ENCODE results near the gene TTC21B.

- TF ChIP-seq POLR2A (IDR thresholded peaks at IDR 0.05) (no peak), CTCF (IDR thresholded peaks at IDR 0.05) (no peak), EP300 (IDR thresholded peaks at IDR 0.05) (no peak)
Measured at GRCh38 chr2:165825041-165825440, 128.5 kb downstream of the TTC21B start.
